Head of caudate nucleus (tissue), 42 donors: ENCODE measurements around the gene TMPRSS9.

Source experiments
- DNase-seq, 42 donors: peaks; one replicate each; pipeline versions ENCODE4 v3.0.0 to v3.0.0-alpha.2; 2020 to 2021; ENCODE audit warnings: mixed read lengths in 7 of 42
- intact Hi-C: fragments of 100-400 bp; cut with DNase I; formaldehyde crosslinking; loops from one replicate; pipeline ENCODE4 v1.15.0; 2022

The TMPRSS9 gene

GRCh38 chr19:2359992-2360685 lies at the start of gene TMPRSS9:
TMPRSS9 (plus strand) TSS chr19:2360265; CDS start chr19:2389786, 29,521 bp downstream.
- DNase-seq: no peak
- intact Hi-C loops: no loop called here

- intact Hi-C loops: no loop called here
Observed at GRCh38 chr19:2311093-2311492, 49.0 kb upstream of the TMPRSS9 start.

GRCh38 chr19:2312820-2313501 lies 47.1 kb upstream of the TMPRSS9 start:
- peak; percentile 63 to 95 (median 82) for DNase-seq
- intact Hi-C loops: no loop called here

More at GRCh38 chr19:2311093-2311492, 49.0 kb upstream of the TMPRSS9 start:
- DNase-seq: no peak

- no peak for DNase-seq
- intact Hi-C loops: loop anchor here (5.0 kb wide), 2 partner anchors 43 to 78 kb away; partner anchors contain the start of genes PLEKHJ1 and SF3A2
Observed at GRCh38 chr19:2315121-2315817, 44.8 kb upstream of the TMPRSS9 start.

- peak; percentile 62 to 91 (median 81) for DNase-seq
- intact Hi-C loops: loop anchor here (5.0 kb wide), 2 partner anchors 44 to 79 kb away; partner anchors contain the start of genes PLEKHJ1 and SF3A2
Observed at GRCh38 chr19:2315818-2316353, 44.2 kb upstream of the TMPRSS9 start.

- DNase-seq: no peak
- intact Hi-C loops: loop anchor here (5.0 kb wide), 2 partner anchors 45 to 80 kb away; partner anchors contain the start of genes PLEKHJ1 and SF3A2
Observed at GRCh38 chr19:2317300-2317699, 42.8 kb upstream of the TMPRSS9 start.

- intact Hi-C loops: loop anchor here (5.0 kb wide), 2 partner anchors 45 to 80 kb away; partner anchors contain the start of genes PLEKHJ1 and SF3A2
- no peak for DNase-seq
Observed at GRCh38 chr19:2317756-2318155, 42.3 kb upstream of the TMPRSS9 start.

- no peak for DNase-seq
- intact Hi-C loops: loop anchor here (5.0 kb wide), 2 partner anchors 47 to 82 kb away; partner anchors contain the start of genes PLEKHJ1 and SF3A2
Observed at GRCh38 chr19:2318923-2319322, 41.1 kb upstream of the TMPRSS9 start.

GRCh38 chr19:2319551-2319950 lies 40.5 kb upstream of the TMPRSS9 start:
- intact Hi-C loops: loop anchor here (5.0 kb wide), 2 partner anchors 47 to 82 kb away; partner anchors contain the start of genes PLEKHJ1 and SF3A2
- no peak for DNase-seq

- intact Hi-C loops: no loop called here
- DNase-seq: no peak
Observed at GRCh38 chr19:2320049-2320448, 40.0 kb upstream of the TMPRSS9 start.

- DNase-seq: no peak
- intact Hi-C loops: no loop called here
Observed at GRCh38 chr19:2320939-2321338, 39.1 kb upstream of the TMPRSS9 start.

GRCh38 chr19:2321565-2322283 lies 38.3 kb upstream of the TMPRSS9 start:
- intact Hi-C loops: no loop called here
- no peak for DNase-seq

GRCh38 chr19:2323707-2324106 lies 36.4 kb upstream of the TMPRSS9 start:
- intact Hi-C loops: no loop called here
- DNase-seq: no peak

- no peak for DNase-seq
- intact Hi-C loops: no loop called here
Observed at GRCh38 chr19:2324220-2324948, 35.7 kb upstream of the TMPRSS9 start.

- peak in 22 of 42 donors; percentile 48 to 84 (median 62) for DNase-seq
- intact Hi-C loops: loop anchor here (5.0 kb wide), 1 partner anchor 173 kb away; the partner anchor contains the start of gene AP3D1
Observed at GRCh38 chr19:2325281-2326046, 34.6 kb upstream of the TMPRSS9 start.

GRCh38 chr19:2326699-2327360 lies 33.2 kb upstream of the TMPRSS9 start:
- DNase-seq: no peak
- intact Hi-C loops: loop anchor here (5.0 kb wide), 1 partner anchor 175 kb away; the partner anchor contains the start of gene AP3D1
